ENCODE data around the gene SLC24A3.

The SLC24A3 gene

GRCh38 chr20:19241440-19241839 lies 29.0 kb downstream of the SLC24A3 start:
- DNase-seq (ENCODE audit: low read depth in 3 of 3), result no peak

- DNase-seq (ENCODE audit: low read depth in 3 of 3), result no peak
Observed at GRCh38 chr20:19244291-19244690, 31.8 kb downstream of the SLC24A3 start.

DNA sequence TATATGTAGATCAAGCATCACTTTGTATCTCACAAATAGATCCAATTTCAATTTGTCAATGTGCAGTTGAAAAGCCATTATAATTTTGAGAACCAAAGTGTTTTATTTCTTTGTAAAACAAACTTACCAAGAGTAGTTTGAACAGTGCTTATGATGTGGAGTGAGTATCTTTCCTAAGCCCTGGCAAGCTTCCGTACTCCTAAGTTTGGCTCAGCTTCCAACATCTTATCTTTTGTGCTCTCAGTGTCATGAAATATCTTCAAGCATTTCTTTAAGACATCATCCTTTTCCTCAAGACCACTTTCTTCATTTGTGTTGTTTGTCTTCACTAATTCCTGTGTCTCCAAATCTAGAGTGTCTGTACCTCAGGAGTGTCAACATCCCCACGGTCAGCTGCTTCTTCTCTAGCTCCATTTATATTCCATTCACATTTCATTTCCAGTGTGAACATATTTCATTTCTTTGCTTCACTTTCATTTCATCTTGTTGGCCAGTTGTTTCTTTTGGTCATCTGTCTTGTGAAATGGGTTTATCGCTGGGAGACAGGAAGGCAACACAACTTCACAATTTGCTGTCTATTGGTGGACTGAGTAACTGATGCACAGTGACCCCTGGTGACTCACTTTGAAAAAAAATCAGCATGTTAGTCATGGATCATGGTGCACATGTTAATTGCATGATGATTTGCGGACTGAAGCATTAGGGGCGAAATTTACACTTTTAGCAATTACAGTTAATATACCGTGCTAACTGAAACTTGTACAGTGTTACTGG lies 36.9 kb downstream of the SLC24A3 start:
- DNase-seq (ENCODE audit: low read depth in 3 of 3), result no peak

DNA sequence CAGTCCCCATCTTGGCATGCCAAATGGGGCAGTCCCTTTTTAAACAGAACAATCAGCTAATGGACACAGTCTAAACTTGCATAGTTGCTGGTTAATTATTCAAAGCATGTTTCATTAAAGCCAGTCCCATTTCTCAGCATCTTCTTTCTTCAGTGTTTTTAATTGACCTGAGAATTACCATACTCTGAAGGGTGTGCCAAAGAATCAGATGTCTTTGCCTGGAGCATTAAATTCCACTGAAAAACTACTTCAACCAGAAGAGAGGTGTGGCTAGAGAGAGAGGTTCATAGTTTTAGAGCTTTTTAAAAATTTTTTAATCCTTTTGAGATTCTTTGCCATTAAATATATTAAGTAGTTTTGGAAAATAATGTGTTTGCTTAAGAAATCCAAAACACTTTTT lies 37.9 kb downstream of the SLC24A3 start:
- DNase-seq (ENCODE audit: low read depth in 3 of 3), result no peak

- DNase-seq (ENCODE audit: low read depth in 3 of 3), result no peak
Observed at GRCh38 chr20:19251506-19251905, 39.1 kb downstream of the SLC24A3 start.

GRCh38 chr20:19251958-19252357 lies 39.5 kb downstream of the SLC24A3 start:
- no peak for DNase-seq (ENCODE audit: low read depth in 3 of 3)

GRCh38 chr20:19252451-19253120 lies 40.1 kb downstream of the SLC24A3 start:
- DNase-seq (ENCODE audit: low read depth in 3 of 3), result no peak

GRCh38 chr20:19253316-19253715 lies 40.9 kb downstream of the SLC24A3 start:
- no peak for DNase-seq (ENCODE audit: low read depth in 3 of 3)

GRCh38 chr20:19253916-19254820 lies 41.7 kb downstream of the SLC24A3 start:
- no peak for DNase-seq (ENCODE audit: low read depth in 3 of 3)

- DNase-seq (ENCODE audit: low read depth in 3 of 3), result no peak
Observed at GRCh38 chr20:19254956-19255355, 42.5 kb downstream of the SLC24A3 start.

- DNase-seq (ENCODE audit: low read depth in 3 of 3), result no peak
Observed at GRCh38 chr20:19256085-19256484, 43.6 kb downstream of the SLC24A3 start.

GRCh38 chr20:19256906-19257595 lies 44.6 kb downstream of the SLC24A3 start:
- DNase-seq (ENCODE audit: low read depth in 3 of 3), result no peak

- DNase-seq (ENCODE audit: low read depth in 3 of 3), result no peak
Observed at GRCh38 chr20:19257865-19258264, 45.4 kb downstream of the SLC24A3 start.

DNA sequence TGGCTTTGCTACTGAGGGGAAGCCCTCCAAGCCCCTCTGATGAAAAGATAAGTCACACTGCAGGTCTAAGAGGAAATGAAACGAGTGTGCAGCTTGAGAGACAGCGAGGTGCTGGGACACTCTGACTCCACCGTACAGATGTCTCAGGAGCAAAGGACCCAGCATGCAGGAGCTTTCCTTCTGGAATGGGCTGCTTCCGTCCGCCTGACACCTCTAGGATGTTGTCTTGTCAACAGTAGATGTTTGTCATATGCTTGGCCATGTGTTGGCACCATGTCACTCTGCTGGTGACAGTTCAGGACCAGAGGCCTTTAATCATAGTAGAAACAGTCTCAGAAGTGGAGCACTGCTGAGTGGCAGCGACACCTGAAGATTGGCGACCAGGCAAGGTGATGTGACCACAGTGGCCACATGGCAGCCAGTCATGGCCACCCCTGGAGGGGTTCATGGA lies 46.7 kb downstream of the SLC24A3 start:
- DNase-seq (ENCODE audit: low read depth in 3 of 3), result no peak

GRCh38 chr20:19260412-19261090 lies 48.1 kb downstream of the SLC24A3 start:
- no peak for DNase-seq (ENCODE audit: low read depth in 3 of 3)

GRCh38 chr20:19264191-19264590 lies 51.7 kb downstream of the SLC24A3 start:
- no peak for DNase-seq (ENCODE audit: low read depth in 3 of 3)

DNA sequence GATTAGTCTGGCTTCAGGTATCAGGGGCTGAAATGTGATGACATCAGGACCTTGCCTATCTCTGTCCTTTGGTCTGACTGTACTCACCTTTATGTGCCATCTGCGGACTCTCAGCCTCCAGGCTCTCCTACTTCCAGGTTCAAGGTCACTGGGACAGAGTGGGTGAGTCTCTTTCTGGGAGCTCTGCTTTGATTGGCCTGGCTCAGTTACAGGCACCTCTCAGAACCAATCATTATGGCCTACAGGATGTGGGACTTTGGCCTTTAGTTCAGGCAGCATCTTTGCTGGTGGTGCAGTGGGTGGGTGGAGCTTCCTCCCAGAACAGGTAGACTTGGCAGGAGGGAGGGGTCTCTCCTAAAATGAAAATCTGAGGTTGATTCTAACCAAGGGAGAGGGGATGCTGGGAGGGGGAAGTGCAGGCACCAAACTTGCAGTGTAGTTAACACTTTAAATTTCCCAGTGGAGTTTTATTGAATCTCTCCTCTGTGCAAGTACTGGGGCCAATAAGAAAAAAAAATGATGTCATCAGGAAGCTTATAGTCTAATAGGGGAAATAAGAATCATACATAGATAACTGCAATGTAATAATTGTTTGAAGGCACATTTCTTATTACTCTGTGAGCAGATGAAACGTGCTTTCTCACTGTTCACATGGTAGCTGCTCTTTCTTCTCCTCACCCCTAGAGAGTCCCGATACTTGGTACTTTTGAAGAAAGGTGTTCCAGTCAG lies 53.4 kb downstream of the SLC24A3 start:
- no peak for DNase-seq (ENCODE audit: low read depth in 3 of 3)

GRCh38 chr20:19268426-19268825 lies 56.0 kb downstream of the SLC24A3 start:
- DNase-seq (ENCODE audit: low read depth in 3 of 3), result no peak

DNA sequence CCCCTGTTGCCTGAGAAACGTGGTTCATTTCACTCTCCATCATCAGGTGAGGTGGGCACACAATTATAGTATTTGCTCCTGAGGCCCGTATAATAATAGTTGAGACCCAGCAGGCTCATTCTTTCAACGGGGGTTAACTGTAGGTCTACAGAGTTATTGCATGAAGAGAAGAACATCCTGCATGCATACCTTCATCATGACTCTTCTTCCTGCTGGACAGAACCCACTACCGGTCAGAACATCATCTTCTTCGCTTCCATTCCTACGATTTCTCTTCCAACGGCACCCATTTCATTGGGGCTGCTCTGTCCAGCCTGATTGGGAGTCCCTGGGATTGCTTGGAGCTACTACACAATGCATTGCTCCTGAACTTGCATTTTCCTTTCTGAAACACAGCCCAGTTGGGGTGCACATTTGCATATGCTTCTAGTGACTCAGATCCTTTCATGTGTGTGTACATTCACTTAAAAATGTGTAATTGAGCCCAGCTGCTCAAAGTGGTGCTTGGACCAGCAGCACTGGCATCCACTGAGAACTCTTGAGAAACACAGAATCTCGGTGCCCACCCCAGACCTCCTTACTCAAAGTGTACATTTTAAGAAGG lies 57.4 kb downstream of the SLC24A3 start:
- no peak for DNase-seq (ENCODE audit: low read depth in 3 of 3)
